Measurements from ENCODE around the gene HLCS. TPM values are rescaled to one million over a fixed set of nuclear protein-coding genes. Genes with fewer than 3 reads are reported as not detected.

The HLCS gene
- total RNA-seq, 1 donor from 2014 or later, result 25.0 TPM

GRCh38 chr21:36980280-36981048, 14.0 kb upstream of the HLCS start:
- Mint-ChIP-seq H3K27me3 (ENCODE audit: insufficient read depth, low read depth) (peaks cover 15% of the 10 kb centered on the region), H3K36me3 (no peaks in the 10 kb centered on the region), H3K27ac (peak overlapping the region; percentile 60), H3K9me3 (no peaks in the 10 kb centered on the region), H3K4me1 (peaks cover 16% of the 10 kb centered on the region), H3K4me3 (peak overlapping the region; percentile 76)
- peak; percentile 8 for TF ChIP-seq CTCF (IDR thresholded peaks at IDR 0.05)
- TF ChIP-seq EZH2phosphoT487 (IDR thresholded peaks at IDR 0.05), result peak; percentile 40
- peak; percentile 63 for TF ChIP-seq EZH2 (IDR thresholded peaks at IDR 0.05)
- H3K9ac ChIP-seq, result no peak overlapping the region
- H3F3A ChIP-seq (ENCODE audit: low read depth), result peaks cover 5% of the 10 kb centered on the region
- H3K4me3 ChIP-seq, result peak overlapping the region; percentile 45
- no peaks in the 10 kb centered on the region for H4K20me1 ChIP-seq (ENCODE audit: low read depth)
- H3K4me1 ChIP-seq, result no peaks in the 10 kb centered on the region
- H3K36me3 ChIP-seq, result no peaks in the 10 kb centered on the region
- no peaks in the 10 kb centered on the region for H3K79me2 ChIP-seq (ENCODE audit: low read depth)
- H3K27me3 ChIP-seq, result peaks cover 33% of the 10 kb centered on the region
- peak; percentile 52 for DNase-seq (ENCODE audit: low spot score)
- H3K9me3 ChIP-seq (ENCODE audit: low read depth), result no peaks in the 10 kb centered on the region
- no peak overlapping the region for H3K27ac ChIP-seq
- H3K4me2 ChIP-seq, result peak overlapping the region; percentile 73
- no peak overlapping the region for H2AFZ ChIP-seq (replicated peaks)

- Histone ChIP-seq H3K9me3 (ENCODE audit: low read depth) (no peaks in the 10 kb centered on the region), H2AFZ (replicated peaks) (no peak overlapping the region), H3F3A (ENCODE audit: low read depth) (peaks cover 5% of the 10 kb centered on the region), H3K4me2 (no peak overlapping the region), H3K27me3 (peaks cover 29% of the 10 kb centered on the region), H3K9ac (no peak overlapping the region), H4K20me1 (ENCODE audit: low read depth) (no peaks in the 10 kb centered on the region), H3K36me3 (no peaks in the 10 kb centered on the region), H3K4me3 (no peak overlapping the region), H3K79me2 (ENCODE audit: low read depth) (no peaks in the 10 kb centered on the region), H3K4me1 (no peaks in the 10 kb centered on the region), H3K27ac (no peak overlapping the region)
- Mint-ChIP-seq H3K4me1 (peaks cover 16% of the 10 kb centered on the region), H3K36me3 (peaks cover 2% of the 10 kb centered on the region), H3K27me3 (ENCODE audit: insufficient read depth, low read depth) (peaks cover 17% of the 10 kb centered on the region), H3K4me3 (no peak overlapping the region), H3K27ac (no peak overlapping the region), H3K9me3 (no peaks in the 10 kb centered on the region)
- TF ChIP-seq EZH2phosphoT487 (IDR thresholded peaks at IDR 0.05) (no peak), CTCF (IDR thresholded peaks at IDR 0.05) (peak; percentile 83)
- peak; percentile 82 for DNase-seq (ENCODE audit: low spot score)
Observed at GRCh38 chr21:36976882-36977651, 10.6 kb upstream of the HLCS start.

GRCh38 chr21:36976228-36976861, 9.9 kb upstream of the HLCS start:
- no peak for DNase-seq (ENCODE audit: low spot score)
- Mint-ChIP-seq H3K4me1 (peaks cover 16% of the 10 kb centered on the region), H3K36me3 (peaks cover 5% of the 10 kb centered on the region), H3K4me3 (no peak overlapping the region), H3K9me3 (no peaks in the 10 kb centered on the region), H3K27ac (no peak overlapping the region), H3K27me3 (ENCODE audit: insufficient read depth, low read depth) (peaks cover 13% of the 10 kb centered on the region)
- Histone ChIP-seq H3K27ac (no peak overlapping the region), H3K36me3 (no peaks in the 10 kb centered on the region), H2AFZ (replicated peaks) (no peak overlapping the region), H3K79me2 (ENCODE audit: low read depth) (no peaks in the 10 kb centered on the region), H3K9ac (no peak overlapping the region), H3K4me2 (no peak overlapping the region), H4K20me1 (ENCODE audit: low read depth) (no peaks in the 10 kb centered on the region), H3K9me3 (ENCODE audit: low read depth) (no peaks in the 10 kb centered on the region), H3K27me3 (peaks cover 22% of the 10 kb centered on the region), H3F3A (ENCODE audit: low read depth) (peaks cover under 1% of the 10 kb centered on the region), H3K4me1 (no peaks in the 10 kb centered on the region), H3K4me3 (no peak overlapping the region)
- TF ChIP-seq EZH2 (IDR thresholded peaks at IDR 0.05) (no peak), EZH2phosphoT487 (IDR thresholded peaks at IDR 0.05) (no peak), CTCF (IDR thresholded peaks at IDR 0.05) (no peak)
